Ascending aorta (tissue), 2 donors: ENCODE results near the gene UMPS. TPM values are rescaled to one million over a fixed set of nuclear protein-coding genes. Genes with fewer than 3 reads are reported as not detected.

ENCODE experiments used
- DNase-seq, 2 donors: peaks; one replicate each; pipeline ENCODE4 v3.0.0-alpha.2; 2019; ENCODE audit warnings: low spot score in 2 of 2
- H3K27ac ChIP-seq, 2 donors: fragments of 200-600 bp; sonication (generic); one replicate each; pipeline ENCODE4 v1.5.1; 2016 to 2017; ENCODE audit warnings: mild to moderate bottlenecking in 1 of 2
- H3K27me3 ChIP-seq: fragments of 200-600 bp; sonication (generic); one replicate; pipeline ENCODE4 v1.5.1; 2017
- H3K36me3 ChIP-seq, 2 donors: fragments of 200-600 bp; sonication (generic); one replicate each; pipeline ENCODE4 v1.5.1; 2016
- H3K4me1 ChIP-seq, 2 donors: fragments of 200-600 bp; sonication (generic); one replicate each; pipeline ENCODE4 v1.5.1; 2016 to 2017; ENCODE audit warnings: mild to moderate bottlenecking in 1 of 2
- H3K4me3 ChIP-seq, 2 donors: fragments of 200-600 bp; sonication (generic); one replicate each; pipeline ENCODE4 v1.5.1; 2016 to 2017; ENCODE audit warnings: mild to moderate bottlenecking in 1 of 2
- H3K9me3 ChIP-seq, 2 donors: fragments of 200-600 bp; sonication (generic); one replicate each; pipeline ENCODE4 v1.5.1; 2016
- intact Hi-C: fragments of 100-400 bp; cut with DNase I; formaldehyde crosslinking; loops from one replicate; pipeline ENCODE4 v1.15.1; 2023
- total RNA-seq: library from RNA; depleted of rRNA; stranded (reverse); fragments of >200 nt; gene quantifications from one replicate; pipeline ENCODE4 v1.1.0, GENCODE V29; 2016
- TF ChIP-seq, protein P1 (sequence below), 3 experiments: fragments of 200-600 bp in 2 of 3; fragments of 450-650 bp in 1 of 3; sonication (generic) in 2 of 3; IDR thresholded peaks; one replicate each; pipeline ENCODE4 v1.5.1; 2016 to 2019; ENCODE audit warnings: antibody characterized with exemption in 3 of 3, mild to moderate bottlenecking in 1 of 3, moderate library complexity in 1 of 3

The UMPS gene
- total RNA-seq, 1 donor from 2014 or later = 4.5 TPM

GRCh38 chr3:124707656-124708062, 22.6 kb upstream of the UMPS start:
- no peaks in the 10 kb centered on the region for H3K4me1 ChIP-seq
- peaks cover 0 to 14% of the 10 kb centered on the region in 2 donors for H3K36me3 ChIP-seq
- no peak overlapping the region for H3K4me3 ChIP-seq
- H3K27me3 ChIP-seq = no peaks in the 10 kb centered on the region
- TF ChIP-seq, protein P1, sequence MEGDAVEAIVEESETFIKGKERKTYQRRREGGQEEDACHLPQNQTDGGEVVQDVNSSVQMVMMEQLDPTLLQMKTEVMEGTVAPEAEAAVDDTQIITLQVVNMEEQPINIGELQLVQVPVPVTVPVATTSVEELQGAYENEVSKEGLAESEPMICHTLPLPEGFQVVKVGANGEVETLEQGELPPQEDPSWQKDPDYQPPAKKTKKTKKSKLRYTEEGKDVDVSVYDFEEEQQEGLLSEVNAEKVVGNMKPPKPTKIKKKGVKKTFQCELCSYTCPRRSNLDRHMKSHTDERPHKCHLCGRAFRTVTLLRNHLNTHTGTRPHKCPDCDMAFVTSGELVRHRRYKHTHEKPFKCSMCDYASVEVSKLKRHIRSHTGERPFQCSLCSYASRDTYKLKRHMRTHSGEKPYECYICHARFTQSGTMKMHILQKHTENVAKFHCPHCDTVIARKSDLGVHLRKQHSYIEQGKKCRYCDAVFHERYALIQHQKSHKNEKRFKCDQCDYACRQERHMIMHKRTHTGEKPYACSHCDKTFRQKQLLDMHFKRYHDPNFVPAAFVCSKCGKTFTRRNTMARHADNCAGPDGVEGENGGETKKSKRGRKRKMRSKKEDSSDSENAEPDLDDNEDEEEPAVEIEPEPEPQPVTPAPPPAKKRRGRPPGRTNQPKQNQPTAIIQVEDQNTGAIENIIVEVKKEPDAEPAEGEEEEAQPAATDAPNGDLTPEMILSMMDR (IDR thresholded peaks at IDR 0.05) = no peak
- no peaks in the 10 kb centered on the region for H3K9me3 ChIP-seq
- no peak for DNase-seq
- no peak overlapping the region for H3K27ac ChIP-seq
- intact Hi-C loops = no loop called here

DNA sequence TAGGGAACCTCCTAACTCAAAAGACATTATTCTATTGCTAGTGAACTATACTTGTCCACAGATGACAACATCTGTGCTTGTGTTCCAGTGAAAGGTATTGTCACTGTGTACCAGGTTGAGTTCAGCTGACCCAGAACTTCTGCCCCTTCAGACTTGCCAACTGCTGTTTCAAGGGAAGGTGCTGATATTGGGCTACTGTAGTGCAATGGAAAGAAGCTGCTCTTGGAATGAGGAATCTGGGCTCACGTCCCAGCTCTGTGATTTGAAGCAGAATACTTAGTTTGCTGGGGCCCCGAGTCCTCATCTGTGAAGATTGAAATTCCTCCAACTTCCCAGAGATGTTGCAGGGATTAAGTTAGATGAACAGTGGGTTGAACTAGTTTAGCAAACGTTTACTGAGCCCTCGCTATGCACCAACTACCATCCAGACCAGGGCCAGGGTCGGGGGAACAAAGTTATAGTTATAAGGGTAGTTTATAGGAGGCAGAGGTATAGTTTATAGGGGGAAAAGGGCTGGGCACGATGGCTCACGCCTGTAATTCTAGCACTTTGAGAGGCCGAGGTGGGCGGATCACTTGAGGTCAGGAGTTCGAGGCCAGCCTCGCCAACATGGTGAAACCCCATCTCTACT, 15.9 kb upstream of the UMPS start:
- Histone ChIP-seq H3K36me3 (peaks cover 21 to 44% of the 10 kb centered on the region in 2 donors), H3K27me3 (no peaks in the 10 kb centered on the region), H3K4me1 (no peaks in the 10 kb centered on the region), H3K27ac (no peak overlapping the region), H3K4me3 (no peak overlapping the region), H3K9me3 (no peaks in the 10 kb centered on the region)
- intact Hi-C loops = no loop called here
- DNase-seq = no peak
- TF ChIP-seq, protein P1 (IDR thresholded peaks at IDR 0.05) = no peak

DNA sequence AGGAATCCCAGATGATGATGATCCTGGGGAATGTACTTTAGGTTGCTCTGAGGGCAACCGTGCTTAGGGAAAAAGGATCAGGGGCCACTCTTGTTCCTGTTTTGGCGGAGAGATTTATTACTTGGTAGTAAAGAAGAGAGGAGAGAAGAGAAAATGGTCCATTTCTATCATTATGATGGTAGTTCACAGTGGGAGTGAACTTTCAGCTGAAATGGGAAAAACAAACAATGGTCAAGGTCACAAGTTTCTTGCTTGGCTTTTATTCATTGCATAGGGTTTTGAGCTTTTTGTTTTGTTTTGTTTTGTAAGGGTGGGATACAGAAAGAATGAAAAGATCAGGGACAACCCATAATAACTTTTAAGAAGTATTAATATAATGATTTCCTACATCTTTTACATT, 7.7 kb upstream of the UMPS start:
- Histone ChIP-seq H3K27ac (no peak overlapping the region), H3K4me1 (no peaks in the 10 kb centered on the region), H3K36me3 (peaks cover 14 to 22% of the 10 kb centered on the region in 2 donors), H3K4me3 (no peak overlapping the region), H3K9me3 (no peaks in the 10 kb centered on the region), H3K27me3 (no peaks in the 10 kb centered on the region)
- intact Hi-C loops = no loop called here
- TF ChIP-seq, protein P1 (IDR thresholded peaks at IDR 0.05) = no peak
- no peak for DNase-seq

DNA sequence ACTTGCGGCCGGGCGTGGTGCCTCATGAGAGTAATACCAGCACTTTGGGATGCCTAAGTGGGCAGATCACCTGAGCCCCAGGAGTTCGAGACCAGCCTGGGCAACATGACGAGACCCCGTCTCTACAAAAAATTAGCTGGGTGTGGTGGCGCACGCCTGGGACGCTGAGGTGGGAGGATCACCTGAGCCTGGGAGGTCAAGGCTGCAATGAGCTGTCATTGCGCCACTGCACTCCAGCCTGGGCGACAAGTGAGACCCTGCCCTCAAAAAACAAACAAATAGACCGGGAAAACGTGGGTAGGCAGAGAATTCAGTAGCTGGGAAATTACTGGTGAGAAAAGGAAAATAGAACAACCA, 667 bp downstream of the UMPS start:
- DNase-seq = no peak
- H3K4me1 ChIP-seq = peaks cover 3 to 17% of the 10 kb centered on the region in 2 donors
- intact Hi-C loops = no loop called here
- H3K9me3 ChIP-seq = no peaks in the 10 kb centered on the region
- H3K27ac ChIP-seq = peak overlapping the region in 1 of 2 donors; percentile 70
- no peaks in the 10 kb centered on the region for H3K36me3 ChIP-seq
- peak overlapping the region; percentile 79 to 89 for H3K4me3 ChIP-seq
- TF ChIP-seq, protein P1 (IDR thresholded peaks at IDR 0.05) = no peak
- H3K27me3 ChIP-seq = no peaks in the 10 kb centered on the region

- Histone ChIP-seq H3K9me3 (no peaks in the 10 kb centered on the region), H3K4me3 (no peak overlapping the region), H3K4me1 (peaks cover 3 to 17% of the 10 kb centered on the region in 2 donors), H3K36me3 (peaks cover 0 to 5% of the 10 kb centered on the region in 2 donors), H3K27me3 (no peaks in the 10 kb centered on the region), H3K27ac (no peak overlapping the region)
- TF ChIP-seq, protein P1 (IDR thresholded peaks at IDR 0.05) = no peak
- intact Hi-C loops = no loop called here
- no peak for DNase-seq
Observed at GRCh38 chr3:124731760-124732159, 1.5 kb downstream of the UMPS start.

GRCh38 chr3:124741027-124741426, 10.8 kb downstream of the UMPS start:
- Histone ChIP-seq H3K4me1 (no peaks in the 10 kb centered on the region), H3K36me3 (peaks cover 31 to 85% of the 10 kb centered on the region in 2 donors), H3K9me3 (no peaks in the 10 kb centered on the region), H3K4me3 (no peak overlapping the region), H3K27ac (no peak overlapping the region), H3K27me3 (no peaks in the 10 kb centered on the region)
- no peak for DNase-seq
- TF ChIP-seq, protein P1 (IDR thresholded peaks at IDR 0.05) = no peak
- intact Hi-C loops = no loop called here
